Stromal cell of bone marrow (primary cell): ENCODE results near the gene OR56B1.
A peak's percentile ranks its signal among the peaks of the same experiment; 100 is the strongest.
"Not testable (repeated sequence)": the region's sequence is repeated elsewhere in the genome, so short reads cannot be mapped to it uniquely, and the experiment has no call there.

Source experiments
- DNase-seq: peaks from one replicate; pipeline ENCODE4 v3.0.0-alpha.2; 2012; ENCODE audit warnings: low read depth

OR56B1 gene, protein sequence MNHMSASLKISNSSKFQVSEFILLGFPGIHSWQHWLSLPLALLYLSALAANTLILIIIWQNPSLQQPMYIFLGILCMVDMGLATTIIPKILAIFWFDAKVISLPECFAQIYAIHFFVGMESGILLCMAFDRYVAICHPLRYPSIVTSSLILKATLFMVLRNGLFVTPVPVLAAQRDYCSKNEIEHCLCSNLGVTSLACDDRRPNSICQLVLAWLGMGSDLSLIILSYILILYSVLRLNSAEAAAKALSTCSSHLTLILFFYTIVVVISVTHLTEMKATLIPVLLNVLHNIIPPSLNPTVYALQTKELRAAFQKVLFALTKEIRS

DNA sequence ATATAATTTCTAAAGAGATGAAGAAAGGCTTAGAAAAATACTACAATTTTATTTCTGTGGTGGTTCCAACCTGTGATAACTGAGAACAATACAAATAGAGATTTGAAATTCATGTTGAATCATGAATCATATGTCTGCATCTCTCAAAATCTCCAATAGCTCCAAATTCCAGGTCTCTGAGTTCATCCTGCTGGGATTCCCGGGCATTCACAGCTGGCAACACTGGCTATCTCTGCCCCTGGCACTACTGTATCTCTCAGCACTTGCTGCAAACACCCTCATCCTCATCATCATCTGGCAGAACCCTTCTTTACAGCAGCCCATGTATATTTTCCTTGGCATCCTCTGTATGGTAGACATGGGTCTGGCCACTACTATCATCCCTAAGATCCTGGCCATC, at the start of gene OR56B1:
Gene OR56B1, plus strand, starts transcription at position 53 of the 400 bp plus-strand sequence. Its CDS starts 69 bp downstream, at position 122.
- DNase-seq, result peak; percentile 8

DNA sequence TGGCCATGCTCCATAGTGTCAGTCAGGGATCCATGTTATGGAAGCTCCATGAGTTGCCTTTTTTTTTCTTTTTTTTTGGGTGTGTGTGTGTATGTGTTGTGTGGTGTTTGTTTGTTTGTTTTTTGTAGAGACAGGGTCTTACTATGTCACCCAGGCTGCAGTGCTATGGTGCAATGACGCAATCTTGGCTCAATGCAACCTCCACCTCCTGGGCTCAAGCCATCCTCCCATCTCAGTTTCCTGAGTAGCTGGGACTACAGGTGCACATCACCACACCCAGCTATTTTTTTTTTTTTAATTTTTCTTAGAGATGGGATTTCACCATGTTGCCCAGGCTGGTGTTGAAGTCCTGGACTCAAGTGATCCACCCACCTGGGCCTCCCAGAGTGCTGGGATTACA, 47.8 kb upstream of the OR56B1 start:
- no peak for DNase-seq

DNA sequence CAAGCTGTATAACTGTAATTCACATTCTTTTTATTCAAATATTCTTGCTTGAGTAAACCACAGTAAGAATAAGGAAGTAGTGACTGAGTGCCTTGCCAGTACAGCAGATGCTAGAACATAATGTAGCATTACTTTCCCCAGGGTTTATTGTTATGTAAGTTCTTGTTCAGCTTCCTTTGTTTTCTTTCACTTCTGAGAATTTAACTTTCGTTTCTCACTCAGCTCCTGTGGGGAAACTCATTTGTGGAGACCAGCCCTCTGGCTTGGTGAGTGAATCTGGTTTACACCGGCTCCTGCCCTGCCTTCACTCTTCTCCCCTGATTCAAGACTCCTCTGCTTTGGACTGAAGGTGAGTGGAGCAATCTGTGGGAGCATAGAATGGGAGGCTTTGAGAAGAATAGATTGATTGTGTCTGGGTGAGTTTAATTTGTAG, 46.7 kb upstream of the OR56B1 start, which contains the start of gene TRIM22:
Gene TRIM22, plus strand, starts transcription at position 240 of the 433 bp plus-strand sequence. CDS start 6,443 bp downstream, outside the sequence.
- peak; percentile 88 for DNase-seq

DNA sequence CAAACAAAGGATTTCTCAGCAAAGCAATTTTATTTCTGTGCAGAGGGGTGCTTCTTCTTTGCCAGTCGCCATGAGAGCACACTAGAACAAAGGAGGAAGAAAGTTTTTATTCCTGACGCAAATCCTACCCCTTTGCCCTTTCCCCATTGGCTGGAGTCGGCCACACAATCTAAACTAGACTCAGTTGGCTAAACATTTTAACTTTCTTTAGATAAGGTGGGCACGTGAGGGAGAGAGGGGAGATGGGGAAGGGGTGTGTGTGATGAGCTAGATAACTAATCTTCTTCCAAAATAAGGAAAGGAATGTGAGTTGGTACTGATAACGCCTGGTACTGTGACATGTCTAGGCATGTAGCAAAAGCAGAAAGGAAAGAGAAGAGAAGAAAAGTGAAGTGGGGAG, 46.0 kb upstream of the OR56B1 start:
- DNase-seq, result peak; percentile 29

DNA sequence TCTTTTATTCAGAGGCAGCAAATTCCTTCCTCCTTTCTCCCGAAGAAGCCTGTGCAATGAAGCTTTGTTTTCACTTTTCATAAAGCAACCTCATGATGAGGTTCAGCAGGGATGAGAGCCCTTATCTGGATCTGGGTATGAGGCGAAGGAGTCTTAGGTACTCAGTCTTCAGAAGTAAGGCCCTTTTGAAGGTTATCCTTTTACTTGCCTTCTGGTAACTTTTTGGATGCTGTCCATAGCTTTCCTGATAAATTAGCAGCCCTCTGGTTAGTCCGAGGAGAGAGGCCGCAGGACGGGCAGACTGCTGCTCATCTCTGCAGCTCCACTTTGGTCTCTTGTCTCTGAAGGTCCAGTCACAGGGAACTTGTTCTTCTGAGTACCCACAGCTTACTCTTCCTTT, 45.5 kb upstream of the OR56B1 start:
- DNase-seq, result no peak

DNA sequence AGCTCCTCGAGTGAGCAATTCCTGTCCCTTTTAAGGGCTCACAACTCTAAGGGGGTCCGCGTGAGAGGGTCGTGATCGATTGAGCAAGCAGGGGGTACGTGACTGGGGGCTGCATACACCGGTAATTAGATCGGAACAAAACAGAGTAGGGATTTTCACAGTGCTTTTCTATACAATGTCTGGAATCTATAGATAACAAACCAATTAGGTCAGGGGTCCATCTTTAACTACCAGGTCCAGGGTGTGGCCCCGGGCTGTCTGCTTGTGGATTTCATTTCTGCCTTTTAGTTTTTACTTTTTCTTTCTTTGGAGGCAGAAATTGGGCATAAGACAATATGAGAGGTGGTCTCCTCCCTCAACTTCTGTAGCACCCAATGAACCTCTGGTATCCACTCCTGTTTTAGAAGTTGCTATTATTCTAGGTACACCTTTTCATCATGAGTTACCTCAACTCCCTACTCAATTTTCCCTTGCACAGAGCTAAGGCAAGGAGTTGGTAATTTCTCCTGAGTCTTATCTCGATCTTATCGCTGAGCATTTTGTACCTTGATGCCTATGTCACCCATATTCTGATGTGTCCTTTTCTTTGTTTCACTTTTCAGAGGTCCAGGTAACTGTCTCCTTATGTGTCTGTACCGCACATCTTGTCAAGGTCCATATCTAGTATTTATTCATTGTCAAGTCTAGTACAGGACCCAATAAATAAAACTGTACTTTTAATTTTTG, 44.8 kb upstream of the OR56B1 start:
- DNase-seq, result not testable (repeated sequence)

DNA sequence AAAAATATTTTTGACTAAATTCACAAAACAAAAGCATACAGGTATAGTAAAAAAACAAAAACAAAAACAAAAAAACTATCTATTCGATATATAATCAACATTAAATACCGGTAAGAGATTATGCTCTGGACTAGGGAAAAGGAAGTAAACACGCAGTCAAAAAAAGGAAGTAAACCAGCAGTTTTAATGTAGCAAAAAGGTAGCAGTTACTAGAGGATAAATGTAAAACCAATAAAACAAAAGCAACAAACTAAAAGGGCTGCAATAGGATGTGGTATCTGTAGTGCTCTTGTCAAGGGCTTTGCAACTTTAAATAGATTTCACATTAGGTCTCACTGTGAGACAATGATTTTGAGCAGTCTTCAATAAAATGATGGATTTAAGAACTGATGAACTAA, 44.3 kb upstream of the OR56B1 start:
- DNase-seq, result no peak

DNA sequence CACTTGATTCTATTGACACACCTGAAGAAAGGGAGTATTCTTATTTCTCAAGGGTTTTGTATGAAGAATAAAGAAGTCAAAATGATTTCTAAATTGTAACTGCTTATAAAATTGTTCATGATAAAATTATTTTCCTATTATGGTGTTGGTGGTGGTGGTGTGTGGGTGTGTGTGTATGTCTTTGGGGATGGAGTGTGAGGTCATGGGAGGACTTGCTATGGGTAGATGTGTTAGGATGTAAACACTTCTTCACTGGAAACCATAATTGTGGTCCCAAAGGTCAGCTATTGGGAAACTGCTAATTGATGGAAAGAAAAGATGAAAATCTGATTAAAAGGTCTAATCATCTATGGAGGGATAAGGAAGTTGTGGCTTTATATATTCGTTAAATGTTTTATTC, 41.6 kb upstream of the OR56B1 start:
- DNase-seq, result no peak

DNA sequence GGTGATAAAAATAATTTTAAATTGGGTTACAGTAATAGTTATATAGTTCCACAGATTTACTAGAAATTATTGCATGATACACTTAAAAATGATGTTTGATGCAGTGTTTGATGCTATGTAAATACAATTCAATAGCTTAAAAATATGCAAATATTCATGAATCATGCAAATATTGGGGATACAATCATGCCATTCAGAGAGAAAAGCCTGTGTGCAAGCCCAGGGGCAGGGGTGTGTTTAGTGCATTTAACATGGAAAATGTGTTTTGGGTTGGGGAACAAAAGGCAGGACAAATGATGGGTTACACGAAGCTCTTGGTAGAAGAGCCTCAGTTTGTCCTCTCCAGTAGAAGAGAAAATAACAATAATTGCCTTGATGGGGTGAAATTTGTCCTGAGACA, 40.7 kb upstream of the OR56B1 start:
- no peak for DNase-seq

DNA sequence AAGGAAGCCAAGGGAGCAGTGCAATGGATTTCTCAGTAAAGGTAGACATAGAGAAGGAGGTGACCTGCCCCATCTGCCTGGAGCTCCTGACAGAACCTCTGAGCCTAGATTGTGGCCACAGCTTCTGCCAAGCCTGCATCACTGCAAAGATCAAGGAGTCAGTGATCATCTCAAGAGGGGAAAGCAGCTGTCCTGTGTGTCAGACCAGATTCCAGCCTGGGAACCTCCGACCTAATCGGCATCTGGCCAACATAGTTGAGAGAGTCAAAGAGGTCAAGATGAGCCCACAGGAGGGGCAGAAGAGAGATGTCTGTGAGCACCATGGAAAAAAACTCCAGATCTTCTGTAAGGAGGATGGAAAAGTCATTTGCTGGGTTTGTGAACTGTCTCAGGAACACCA, 40.0 kb upstream of the OR56B1 start:
- no peak for DNase-seq

DNA sequence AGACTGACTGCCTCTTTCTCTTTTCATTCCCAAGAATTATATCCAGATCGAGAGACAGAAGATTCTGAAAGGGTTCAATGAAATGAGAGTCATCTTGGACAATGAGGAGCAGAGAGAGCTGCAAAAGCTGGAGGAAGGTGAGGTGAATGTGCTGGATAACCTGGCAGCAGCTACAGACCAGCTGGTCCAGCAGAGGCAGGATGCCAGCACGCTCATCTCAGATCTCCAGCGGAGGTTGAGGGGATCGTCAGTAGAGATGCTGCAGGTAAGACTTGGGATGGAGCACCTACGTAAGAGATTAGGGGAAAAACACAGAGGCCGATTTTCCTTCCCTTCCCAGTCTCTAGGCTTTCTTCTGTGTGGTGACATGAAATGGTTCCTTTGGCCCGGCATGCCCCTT, 38.0 kb upstream of the OR56B1 start:
- no peak for DNase-seq

DNA sequence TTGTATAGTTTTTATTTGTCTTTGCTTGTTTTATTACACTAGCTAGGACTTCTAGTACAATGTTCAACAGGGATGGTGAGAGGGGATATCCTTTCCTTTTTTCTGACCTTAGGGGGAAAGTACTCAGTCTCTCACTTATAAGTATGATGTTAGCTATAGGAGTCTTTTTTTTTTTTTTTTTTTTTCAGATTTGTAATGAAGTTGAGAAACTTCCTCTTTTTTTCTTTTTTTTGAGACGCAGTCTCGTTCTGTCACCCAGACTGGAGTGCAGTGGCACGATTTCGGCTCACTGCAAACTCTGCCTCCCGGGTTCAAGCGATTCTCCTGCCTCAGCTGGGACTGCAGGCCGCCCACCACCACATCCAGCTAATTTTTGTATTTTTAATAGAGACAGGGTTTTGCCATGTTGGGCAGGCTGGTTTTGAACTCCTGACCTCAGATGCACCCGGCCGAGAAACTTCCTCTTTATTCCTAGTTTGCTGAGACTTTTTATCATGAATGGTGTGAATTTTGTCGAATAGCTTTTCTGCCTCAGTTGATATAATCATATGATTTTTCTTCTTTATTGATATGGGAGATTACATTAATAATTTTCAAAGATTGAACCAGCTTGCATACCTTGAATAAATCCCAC, 35.7 kb upstream of the OR56B1 start:
- DNase-seq, result no peak

DNA sequence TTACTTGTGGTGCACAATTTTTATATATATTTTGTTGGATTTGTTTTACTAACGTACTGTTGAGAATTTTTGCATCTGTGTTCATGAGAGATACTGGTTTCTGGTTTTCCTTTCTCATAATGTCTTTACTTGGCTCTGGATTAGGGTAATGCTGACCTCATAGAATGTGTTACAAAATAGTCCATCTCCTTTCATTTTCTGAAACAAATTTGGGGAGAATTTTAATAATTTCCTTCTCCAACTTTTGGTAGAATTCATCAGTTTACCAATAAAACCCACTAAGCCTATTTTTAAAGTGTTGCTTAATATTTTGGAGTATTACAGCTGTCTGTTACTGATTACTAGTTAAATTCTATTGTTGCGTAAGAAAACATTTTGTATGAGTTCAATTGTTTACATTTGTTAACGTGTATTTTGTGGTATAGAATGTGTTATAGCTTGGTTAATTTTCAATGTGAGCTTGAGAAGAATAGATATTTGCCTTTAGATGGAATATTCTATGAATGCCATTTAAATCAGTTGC, 35.1 kb upstream of the OR56B1 start:
- no peak for DNase-seq

DNA sequence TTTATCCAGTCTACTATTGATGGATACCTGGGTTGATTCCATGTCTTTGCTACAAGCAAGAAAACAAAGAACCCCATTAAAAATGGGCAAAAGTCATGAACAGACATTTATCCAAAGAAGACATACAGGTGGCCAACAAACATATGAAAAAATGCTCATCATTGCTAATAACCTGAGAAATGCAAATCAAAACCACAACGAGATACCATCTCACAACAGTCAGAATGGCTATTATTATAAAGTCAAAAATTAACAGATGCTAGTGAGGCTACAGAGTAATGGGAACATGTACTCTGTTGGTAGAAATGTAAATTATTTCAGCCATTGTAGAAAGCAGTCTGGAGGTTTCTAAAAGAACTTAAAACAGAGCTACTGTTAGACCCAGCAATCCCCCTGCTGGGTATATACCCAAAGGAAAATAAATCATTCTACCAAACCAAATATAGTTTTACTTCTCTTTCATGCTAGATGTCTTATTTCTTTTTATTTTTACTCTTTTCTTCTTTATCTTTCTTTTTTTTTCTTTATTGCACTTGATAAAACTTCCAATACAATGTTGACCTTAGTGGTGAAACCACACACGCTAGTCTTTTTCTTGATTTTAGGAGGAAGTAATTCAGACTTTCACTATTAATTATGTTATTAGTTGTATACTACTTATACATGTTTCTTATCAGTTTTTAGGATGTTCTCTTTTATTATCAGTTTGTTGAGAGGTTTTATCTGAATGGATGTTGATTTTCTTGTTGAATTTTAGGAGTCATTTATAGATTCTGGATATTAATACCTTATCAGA, 32.3 kb upstream of the OR56B1 start:
- DNase-seq, result no peak

DNA sequence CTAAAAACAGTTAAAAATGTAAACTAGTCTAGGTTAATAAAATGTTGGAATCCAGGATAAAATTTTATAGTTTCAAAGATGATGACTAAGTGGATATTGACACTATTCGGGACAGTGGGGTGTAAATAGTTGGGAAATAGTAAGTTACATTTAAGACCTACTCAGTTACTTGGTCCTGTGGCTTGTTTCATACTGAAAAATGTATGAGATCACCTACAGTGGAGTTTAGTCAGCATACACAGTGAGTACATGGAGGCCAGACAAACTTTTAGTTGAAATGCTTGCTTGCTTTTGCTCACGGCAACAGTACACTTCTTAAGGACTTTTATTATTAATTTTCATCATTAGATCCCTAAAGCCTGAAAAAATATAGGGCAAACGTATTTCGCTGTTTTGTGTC, 30.6 kb upstream of the OR56B1 start:
- DNase-seq, result no peak

DNA sequence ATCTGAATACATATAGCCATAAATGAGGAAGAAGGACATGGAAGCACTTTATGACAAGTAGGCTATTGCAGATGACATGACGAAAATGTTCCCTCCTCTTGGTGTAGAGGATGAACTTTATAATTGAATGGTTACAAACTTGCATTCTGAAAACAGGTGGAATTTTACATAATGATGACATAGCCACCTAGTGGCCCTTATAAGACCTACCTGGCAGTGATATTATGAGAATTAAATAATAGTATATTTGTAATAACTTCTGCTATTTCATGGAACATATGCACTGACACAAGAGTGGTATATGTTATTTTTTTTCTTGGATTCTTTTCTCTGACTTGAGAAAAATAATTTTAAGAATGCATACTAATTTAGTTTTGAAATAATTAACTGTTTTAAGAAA, 23.7 kb upstream of the OR56B1 start:
- DNase-seq, result no peak

DNA sequence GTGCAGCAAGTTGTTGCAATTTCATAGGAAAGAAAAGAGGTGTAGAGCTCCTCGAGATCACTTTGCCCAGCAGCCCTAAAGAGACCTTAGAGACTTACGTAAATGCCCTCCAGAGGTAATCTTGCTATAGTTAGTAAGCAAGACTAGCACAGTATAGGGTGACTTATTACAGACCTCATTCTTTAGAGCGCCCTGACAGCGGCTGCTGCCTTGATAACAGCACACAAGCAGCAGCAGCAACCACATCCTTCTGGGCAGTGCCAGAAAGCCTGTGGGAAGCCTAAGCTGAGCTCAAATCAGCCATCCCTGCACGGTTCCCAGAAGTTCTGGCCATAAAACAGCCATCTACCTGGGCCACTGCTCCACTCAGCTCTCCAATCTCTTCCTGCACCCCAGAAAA, 22.6 kb upstream of the OR56B1 start:
- DNase-seq, result no peak

DNA sequence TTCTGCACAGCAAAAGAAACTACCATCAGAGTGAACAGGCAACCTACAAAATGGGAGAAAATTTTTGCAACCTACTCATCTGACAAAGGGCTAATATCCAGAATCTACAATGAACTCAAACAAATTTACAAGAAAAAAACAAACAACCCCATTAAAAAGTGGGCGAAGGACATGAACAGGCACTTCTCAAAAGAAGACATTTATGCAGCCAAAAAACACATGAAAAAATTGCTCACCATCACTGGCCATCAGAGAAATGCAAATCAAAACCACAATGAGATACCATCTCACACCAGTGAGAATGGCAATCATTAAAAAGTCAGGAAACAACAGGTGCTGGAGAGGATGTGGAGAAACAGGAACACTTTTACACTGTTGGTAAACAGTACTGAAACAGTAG, 19.7 kb upstream of the OR56B1 start:
- DNase-seq, result not testable (repeated sequence)

DNA sequence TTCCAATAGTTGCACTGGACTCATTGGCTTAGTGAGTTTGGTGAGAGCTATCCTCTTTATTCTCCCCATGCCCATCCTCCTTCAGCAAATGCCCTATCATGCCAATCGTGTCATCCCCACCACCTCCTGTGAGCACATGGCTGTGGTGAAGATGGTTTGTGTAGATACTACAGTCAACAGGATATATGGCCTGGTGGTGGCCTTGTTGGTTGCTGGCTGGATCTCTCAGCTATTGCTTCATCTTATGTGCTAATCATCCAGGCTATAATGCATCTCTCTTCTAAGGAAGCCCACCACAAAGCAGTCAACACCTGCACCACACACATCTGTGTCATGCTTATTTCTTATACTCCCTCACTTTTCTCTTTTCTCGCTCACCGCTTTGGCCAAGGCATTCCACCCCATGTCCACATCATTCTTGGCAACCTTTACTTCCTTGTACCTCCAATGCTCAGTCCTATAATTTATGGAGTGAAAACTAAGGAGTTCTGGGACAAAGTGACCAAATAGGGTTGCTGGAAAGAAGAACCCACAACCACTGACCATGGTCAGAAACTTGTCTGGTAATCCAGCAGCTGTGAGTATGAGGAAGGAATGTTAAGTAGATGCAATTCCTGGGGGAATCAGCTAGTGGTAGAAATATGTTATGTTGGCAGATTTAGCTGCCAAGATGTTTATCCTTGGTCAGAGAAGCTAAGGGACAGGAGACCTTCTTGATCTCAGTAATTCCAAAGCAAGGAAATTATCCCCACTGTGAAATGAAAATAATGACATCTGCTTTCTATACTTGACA, 16.3 kb upstream of the OR56B1 start:
- DNase-seq, result peak; percentile 19

DNA sequence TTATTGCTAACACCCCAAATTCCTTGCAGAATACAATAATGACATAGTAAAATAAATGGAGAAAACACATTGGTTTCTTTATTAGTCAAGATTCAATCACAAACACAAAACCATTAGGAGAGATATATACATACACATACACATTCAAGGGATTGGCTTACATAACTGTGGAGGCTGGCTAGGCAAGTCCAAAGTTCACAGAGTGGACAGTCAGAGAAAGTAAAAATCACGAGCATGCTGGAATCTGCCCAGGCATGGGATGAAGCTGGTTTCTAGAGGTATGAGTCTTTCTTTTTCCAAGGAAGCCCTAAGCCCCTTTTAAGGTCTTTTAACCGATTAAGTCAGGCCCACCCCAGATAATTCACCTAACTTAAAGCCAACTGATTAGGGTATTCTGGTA, 13.6 kb upstream of the OR56B1 start:
- no peak for DNase-seq

DNA sequence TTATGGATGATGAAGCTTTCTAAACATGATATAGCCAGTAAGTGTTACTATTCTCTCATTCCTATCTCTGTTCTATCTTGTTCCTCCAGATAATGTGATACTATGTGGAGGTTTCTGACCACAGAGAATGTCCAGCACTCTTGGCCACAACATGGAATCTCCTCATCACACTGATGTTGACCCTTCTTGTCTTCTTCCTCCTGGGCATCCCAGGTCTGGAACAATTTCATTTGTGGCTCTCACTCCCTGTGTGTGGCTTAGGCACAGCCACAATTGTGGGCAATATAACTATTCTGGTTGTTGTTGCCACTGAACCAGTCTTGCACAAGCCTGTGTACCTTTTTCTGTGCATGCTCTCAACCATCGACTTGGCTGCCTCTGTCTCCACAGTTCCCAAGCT, 9.9 kb upstream of the OR56B1 start:
- no peak for DNase-seq
